GM10248 (cell line): Measurements from ENCODE around the gene SRBD1.

Source experiments
- CTCF ChIA-PET: fragments of 300-600 bp; sonication (Branson Sonifier 250); formaldehyde crosslinking; extraction: SDS; loops from one replicate; lab custom pipeline; 2021; ENCODE audit warnings: antibody characterized with exemption; lab: Yijun Ruan, JAX
- POLR2A ChIA-PET: fragments of 350-650 bp; sonication (Branson Sonifier 250); formaldehyde crosslinking; extraction: SDS; loops from one replicate; lab custom pipeline; 2020; ENCODE audit warnings: antibody characterized with exemption; lab: Yijun Ruan, JAX
- DNase-seq: peaks from one replicate; pipeline ENCODE4 v3.0.0; 2012; ENCODE audit errors: extremely low spot score
- TF ChIP-seq, protein P1 (sequence below): IDR thresholded peaks from 2 replicates; pipeline ENCODE4 v1.5.1; 2012; ENCODE audit warnings: mild to moderate bottlenecking, low read depth; ENCODE audit errors: extremely low read depth, missing control alignments, control extremely low read depth

The SRBD1 gene

DNA sequence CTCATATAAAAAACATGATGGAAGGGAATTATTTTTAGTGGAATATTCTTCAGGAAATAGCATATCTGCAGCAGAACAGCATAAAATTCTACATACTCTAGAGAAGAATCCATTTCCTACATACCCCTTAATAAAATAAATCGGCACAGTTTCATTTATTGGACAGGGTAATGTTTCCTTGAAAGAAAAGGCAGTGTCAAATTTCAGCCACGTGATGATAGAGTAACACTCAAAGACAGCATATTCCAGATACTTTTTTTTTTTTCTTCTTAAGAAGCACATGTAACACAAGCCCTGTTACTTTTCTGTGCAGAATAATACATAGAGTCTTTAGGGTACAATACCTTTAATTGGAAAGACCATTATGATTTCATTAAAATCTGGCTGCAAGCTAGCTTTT, 204.4 kb downstream of the SRBD1 start:
- ChIA-PET CTCF (interaction anchor here (0.9 kb wide), 1 partner anchor 12 kb away, joined by 3 read pairs; no protein-coding TSS in a partner anchor), POLR2A (interaction anchor here (0.5 kb wide), 1 partner anchor 702 kb away, joined by 4 read pairs; no protein-coding TSS in a partner anchor)
- no peak for DNase-seq
- TF ChIP-seq, protein P1, sequence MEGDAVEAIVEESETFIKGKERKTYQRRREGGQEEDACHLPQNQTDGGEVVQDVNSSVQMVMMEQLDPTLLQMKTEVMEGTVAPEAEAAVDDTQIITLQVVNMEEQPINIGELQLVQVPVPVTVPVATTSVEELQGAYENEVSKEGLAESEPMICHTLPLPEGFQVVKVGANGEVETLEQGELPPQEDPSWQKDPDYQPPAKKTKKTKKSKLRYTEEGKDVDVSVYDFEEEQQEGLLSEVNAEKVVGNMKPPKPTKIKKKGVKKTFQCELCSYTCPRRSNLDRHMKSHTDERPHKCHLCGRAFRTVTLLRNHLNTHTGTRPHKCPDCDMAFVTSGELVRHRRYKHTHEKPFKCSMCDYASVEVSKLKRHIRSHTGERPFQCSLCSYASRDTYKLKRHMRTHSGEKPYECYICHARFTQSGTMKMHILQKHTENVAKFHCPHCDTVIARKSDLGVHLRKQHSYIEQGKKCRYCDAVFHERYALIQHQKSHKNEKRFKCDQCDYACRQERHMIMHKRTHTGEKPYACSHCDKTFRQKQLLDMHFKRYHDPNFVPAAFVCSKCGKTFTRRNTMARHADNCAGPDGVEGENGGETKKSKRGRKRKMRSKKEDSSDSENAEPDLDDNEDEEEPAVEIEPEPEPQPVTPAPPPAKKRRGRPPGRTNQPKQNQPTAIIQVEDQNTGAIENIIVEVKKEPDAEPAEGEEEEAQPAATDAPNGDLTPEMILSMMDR = no peak

GRCh38 chr2:45404807-45405297, 206.2 kb downstream of the SRBD1 start:
- DNase-seq = no peak
- TF ChIP-seq, protein P1 = no peak
- ChIA-PET POLR2A (no interaction called here), CTCF (interaction anchor here (1.1 to 1.3 kb wide), 2 partner anchors 8 to 35 kb away, joined by 4 read pairs; no protein-coding TSS in a partner anchor)

- ChIA-PET POLR2A (no interaction called here), CTCF (interaction anchor here (0.8 to 2.1 kb wide), 7 partner anchors 9 to 28 kb away, joined by 3 to 7 read pairs (median 3); no protein-coding TSS in a partner anchor)
- TF ChIP-seq, protein P1 = no peak
- no peak for DNase-seq
These were observed 208.0 kb downstream of the SRBD1 start for GRCh38 chr2:45403036-45403435.

- TF ChIP-seq, protein P1 = no peak
- CTCF ChIA-PET = interaction anchor here (1.5 kb wide), 1 partner anchor 14 kb away, joined by 5 read pairs; no protein-coding TSS in a partner anchor
- POLR2A ChIA-PET = no interaction called here
- no peak for DNase-seq
These were observed 209.6 kb downstream of the SRBD1 start for GRCh38 chr2:45401431-45401922.

DNA sequence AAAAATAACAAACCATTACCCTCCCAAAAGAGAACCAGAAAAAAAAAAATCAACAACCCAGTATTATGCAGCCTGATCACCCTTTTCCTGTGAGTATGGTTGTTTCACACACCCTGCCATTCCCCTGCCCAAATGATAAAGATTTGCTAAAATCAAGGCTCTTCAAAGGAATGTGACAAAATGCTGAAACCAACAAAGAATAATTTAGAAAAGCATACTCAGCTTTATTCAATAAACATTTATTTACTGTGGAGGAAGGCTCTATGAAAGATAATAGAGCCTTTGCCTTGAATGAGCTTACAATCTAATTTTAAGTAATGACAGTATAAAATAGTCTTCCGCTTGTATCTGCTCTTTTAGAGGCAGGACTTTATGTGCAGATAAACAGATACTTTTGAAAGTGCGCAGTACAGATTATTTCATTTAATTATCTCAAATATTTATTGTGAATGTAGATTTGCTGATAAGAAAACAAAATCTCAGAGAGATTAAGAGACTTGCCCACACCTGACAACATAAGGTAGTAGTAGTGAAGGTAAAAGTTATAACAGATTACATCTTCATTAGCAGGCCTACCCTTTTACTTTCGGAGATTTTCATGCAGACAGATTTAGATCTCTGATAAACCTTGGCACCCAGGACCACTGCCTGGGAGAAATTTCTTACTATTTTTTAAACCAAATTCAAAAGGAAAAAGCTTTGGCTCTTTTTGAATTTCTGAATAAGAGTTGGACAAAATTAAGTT, 211.9 kb downstream of the SRBD1 start:
- CTCF ChIA-PET = no interaction called here
- no peak for DNase-seq
- POLR2A ChIA-PET = no interaction called here
- TF ChIP-seq, protein P1 = no peak

DNA sequence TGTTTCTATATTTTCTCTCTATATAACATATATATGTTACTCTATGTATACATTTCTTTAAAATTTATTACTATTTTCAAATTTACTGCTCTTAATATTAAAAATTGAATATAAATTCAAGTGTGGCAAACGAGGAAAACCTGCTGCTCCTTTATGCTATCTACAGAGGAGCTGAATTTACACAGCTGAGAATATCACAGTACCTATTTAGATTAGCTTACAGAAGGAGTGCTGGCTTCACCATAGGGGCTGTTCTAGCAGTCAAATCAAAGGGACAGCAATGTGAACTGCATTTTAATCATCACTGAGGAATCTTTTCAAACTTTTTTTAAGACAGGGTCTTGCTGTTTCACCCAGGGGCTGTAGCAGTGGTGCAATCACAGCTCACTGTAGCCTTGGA, 213.8 kb downstream of the SRBD1 start:
- no peak for DNase-seq
- ChIA-PET POLR2A (no interaction called here), CTCF (interaction anchor here (1.0 to 1.5 kb wide), 2 partner anchors 8 to 10 kb away, joined by 4 read pairs; no protein-coding TSS in a partner anchor)
- TF ChIP-seq, protein P1 = no peak
